HG02623 (cell line): ENCODE results near the gene MINPP1.
"Not testable (repeated sequence)": the region's sequence is repeated elsewhere in the genome, so short reads cannot be mapped to it uniquely, and the experiment has no call there.

Experiments used
- ATAC-seq: cut with Tn5 transposase; IDR thresholded peaks from one replicate; pipeline ENCODE4 v1.9.1; 2021; ENCODE audit warnings: moderate library complexity; ENCODE audit not compliant: unreplicated experiment

MINPP1 gene

GRCh38 chr10:87562750-87563149 lies 58.1 kb downstream of the MINPP1 start:
- ATAC-seq, result no peak

GRCh38 chr10:87565010-87565409 lies 60.3 kb downstream of the MINPP1 start:
- ATAC-seq, result no peak

GRCh38 chr10:87575851-87576250 lies 71.2 kb downstream of the MINPP1 start:
- no peak for ATAC-seq

- ATAC-seq, result no peak
Measured at GRCh38 chr10:87578160-87578841, 73.6 kb downstream of the MINPP1 start.

- ATAC-seq, result no peak
Measured at GRCh38 chr10:87578842-87579401, 74.2 kb downstream of the MINPP1 start.

GRCh38 chr10:87579563-87579962 lies 74.9 kb downstream of the MINPP1 start:
- no peak for ATAC-seq

- no peak for ATAC-seq
Measured at GRCh38 chr10:87580016-87580415, 75.3 kb downstream of the MINPP1 start.

GRCh38 chr10:87585565-87586514 lies 81.1 kb downstream of the MINPP1 start:
- no peak for ATAC-seq

GRCh38 chr10:87589645-87590051 lies 85.0 kb downstream of the MINPP1 start:
- no peak for ATAC-seq

GRCh38 chr10:87590705-87591588 lies 86.3 kb downstream of the MINPP1 start:
- no peak for ATAC-seq

GRCh38 chr10:87591589-87591886 lies 86.8 kb downstream of the MINPP1 start:
- ATAC-seq, result no peak

- ATAC-seq, result not testable (repeated sequence)
Measured at GRCh38 chr10:87592920-87593319, 88.2 kb downstream of the MINPP1 start.

- ATAC-seq, result no peak
Measured at GRCh38 chr10:87593702-87594101, 89.0 kb downstream of the MINPP1 start.

GRCh38 chr10:87594181-87594580 lies 89.5 kb downstream of the MINPP1 start:
- no peak for ATAC-seq

GRCh38 chr10:87594864-87595263 lies 90.2 kb downstream of the MINPP1 start:
- no peak for ATAC-seq

- no peak for ATAC-seq
Measured at GRCh38 chr10:87596351-87596750, 91.7 kb downstream of the MINPP1 start.

GRCh38 chr10:87598700-87599099 lies 94.0 kb downstream of the MINPP1 start:
- no peak for ATAC-seq

GRCh38 chr10:87600581-87600980 lies 95.9 kb downstream of the MINPP1 start:
- ATAC-seq, result no peak
